ENCODE results near the gene ABCG1.

- TF ChIP-seq GATA3 (IDR thresholded peaks at IDR 0.05; ENCODE audit: low read depth, low read length) (no peak), GATA2 (IDR thresholded peaks at IDR 0.05; ENCODE audit: low read depth, low read length) (no peak)
Observed at GRCh38 chr21:42237577-42237976, 18.6 kb downstream of the ABCG1 start.
